Sigmoid colon (tissue), 7 donors: ENCODE measurements around the gene MAD2L1. TPM values are rescaled to one million over a fixed set of nuclear protein-coding genes. Genes with fewer than 3 reads are reported as not detected.
"Not testable (repeated sequence)": the region's sequence is repeated elsewhere in the genome, so short reads cannot be mapped to it uniquely, and the experiment has no call there.

Experiments used
- DNase-seq: peaks from one replicate; pipeline ENCODE4 v3.0.0-alpha.2; 2019
- H3K27ac ChIP-seq, 4 donors: fragments of 200-600 bp; sonication (generic); one replicate each; pipeline ENCODE4 v1.5.1; 2016 to 2019; ENCODE audit warnings: mild to moderate bottlenecking in 1 of 4
- H3K27me3 ChIP-seq, 3 donors: fragments of 200-600 bp; sonication (generic); one replicate each; pipeline ENCODE4 v1.5.1; 2019; ENCODE audit warnings: mild to moderate bottlenecking in 1 of 3
- H3K36me3 ChIP-seq, 4 donors: fragments of 200-600 bp; sonication (generic); one replicate each; pipeline ENCODE4 v1.5.1; 2016 to 2019
- H3K4me1 ChIP-seq, 4 donors: fragments of 200-600 bp; sonication (generic); one replicate each; pipeline ENCODE4 v1.5.1; 2017 to 2019
- H3K4me3 ChIP-seq, 4 donors: fragments of 200-600 bp; sonication (generic); one replicate each; pipeline ENCODE4 v1.5.1; 2017 to 2019; ENCODE audit warnings: mild to moderate bottlenecking in 2 of 4, moderate library complexity in 1 of 4
- H3K9me3 ChIP-seq, 4 donors: fragments of 200-600 bp in 3 of 4; sonication (generic) in 3 of 4; one replicate each; pipeline versions ENCODE4 v1.5.1 to v1.6.1; 2013 to 2019
- EP300 ChIP-seq, 4 donors: sonication (generic); formaldehyde crosslinking; IDR thresholded peaks; one replicate each; pipeline ENCODE4 v1.6.1; 2017; ENCODE audit warnings: antibody characterized with exemption in 4 of 4
- POLR2A ChIP-seq, 2 donors: fragments of 450-650 bp; IDR thresholded peaks; one replicate each; pipeline ENCODE4 v1.6.1; 2016; ENCODE audit warnings: antibody characterized with exemption in 2 of 2, mild to moderate bottlenecking in 2 of 2, moderate library complexity in 2 of 2
- POLR2AphosphoS5 ChIP-seq, 4 donors: sonication (generic); formaldehyde crosslinking; IDR thresholded peaks; one replicate each; pipeline ENCODE4 v1.6.1; 2017; ENCODE audit warnings: antibody characterized with exemption in 4 of 4
- WGBS, 2 donors: extraction: QIAGEN DNeasy Blood & Tissue Kit; methylation state at CpG; one replicate each; pipeline ENCODE4 v1.1.7; 2013; 5-methylcytosine and 5-hydroxymethylcytosine counted together
- intact Hi-C: fragments of 100-400 bp; cut with DNase I; formaldehyde crosslinking; loops from one replicate; pipeline ENCODE4 v1.15.1; 2023
- polyA plus RNA-seq, 3 donors: library from polyadenylated mRNA; stranded (reverse); fragments of 200-250 nt; gene quantifications; one replicate each; pipeline ENCODE4 v1.2.3, GENCODE V29; 2013
- total RNA-seq, 4 donors: library from RNA; depleted of rRNA; stranded (reverse); fragments of >200 nt; gene quantifications; one replicate each; pipeline ENCODE4 v1.1.0, GENCODE V29; 2016
- TF ChIP-seq, protein P1 (sequence below), 4 experiments: fragments of 450-650 bp in 3 of 4; fragments of 200-600 bp in 1 of 4; IDR thresholded peaks; one replicate each; pipeline ENCODE4 v1.5.1; 2016 to 2019; ENCODE audit warnings: antibody characterized with exemption in 4 of 4, mild to moderate bottlenecking in 3 of 4, moderate library complexity in 2 of 4
- donor health status: healthy with polysubstance abuse.
- donor health status: Bipolar disorder and iron deficiency.
- donor health status: healthy.

The MAD2L1 gene
- total and polyA plus RNA-seq, 7 donors = 0.95 to 28.7 (median 2.1) TPM

DNA sequence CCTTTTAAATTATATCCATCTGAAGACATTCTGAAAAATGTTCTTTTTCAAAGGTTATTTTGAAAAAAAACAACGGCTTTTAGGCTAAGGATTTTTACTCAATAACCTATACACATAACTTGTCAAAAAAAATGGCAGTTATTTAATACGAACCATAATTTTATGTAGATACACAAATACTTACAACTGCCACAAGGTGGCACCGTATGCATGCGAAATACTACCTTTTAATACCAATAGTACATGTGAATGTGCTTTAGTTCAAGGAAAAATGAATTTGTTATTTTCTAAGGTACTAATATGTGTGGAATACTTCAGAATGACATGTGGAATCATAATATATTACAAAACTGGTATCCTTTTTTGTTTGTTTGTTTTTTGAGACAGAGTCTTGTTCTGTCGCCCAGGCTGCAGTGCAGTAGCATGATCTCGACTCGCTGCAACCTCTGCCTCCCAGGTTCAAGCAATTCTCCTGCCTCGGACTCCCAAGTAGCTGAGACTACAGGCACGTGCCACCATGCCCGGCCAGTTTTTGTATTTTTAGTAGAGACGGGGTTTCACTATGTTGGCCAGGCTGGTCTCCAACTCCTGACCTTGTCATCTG is 4.6 kb upstream of the MAD2L1 start:
- Histone ChIP-seq H3K36me3 (no peaks in the 10 kb centered on the region), H3K9me3 (no peaks in the 10 kb centered on the region), H3K4me3 (no peak overlapping the region), H3K27me3 (no peaks in the 10 kb centered on the region), H3K27ac (no peak overlapping the region), H3K4me1 (peaks cover 0 to 25% (median 13%) of the 10 kb centered on the region in 4 donors)
- TF ChIP-seq, protein P1, sequence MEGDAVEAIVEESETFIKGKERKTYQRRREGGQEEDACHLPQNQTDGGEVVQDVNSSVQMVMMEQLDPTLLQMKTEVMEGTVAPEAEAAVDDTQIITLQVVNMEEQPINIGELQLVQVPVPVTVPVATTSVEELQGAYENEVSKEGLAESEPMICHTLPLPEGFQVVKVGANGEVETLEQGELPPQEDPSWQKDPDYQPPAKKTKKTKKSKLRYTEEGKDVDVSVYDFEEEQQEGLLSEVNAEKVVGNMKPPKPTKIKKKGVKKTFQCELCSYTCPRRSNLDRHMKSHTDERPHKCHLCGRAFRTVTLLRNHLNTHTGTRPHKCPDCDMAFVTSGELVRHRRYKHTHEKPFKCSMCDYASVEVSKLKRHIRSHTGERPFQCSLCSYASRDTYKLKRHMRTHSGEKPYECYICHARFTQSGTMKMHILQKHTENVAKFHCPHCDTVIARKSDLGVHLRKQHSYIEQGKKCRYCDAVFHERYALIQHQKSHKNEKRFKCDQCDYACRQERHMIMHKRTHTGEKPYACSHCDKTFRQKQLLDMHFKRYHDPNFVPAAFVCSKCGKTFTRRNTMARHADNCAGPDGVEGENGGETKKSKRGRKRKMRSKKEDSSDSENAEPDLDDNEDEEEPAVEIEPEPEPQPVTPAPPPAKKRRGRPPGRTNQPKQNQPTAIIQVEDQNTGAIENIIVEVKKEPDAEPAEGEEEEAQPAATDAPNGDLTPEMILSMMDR (IDR thresholded peaks at IDR 0.05) = peak in 3 of 4 experiments; percentile 22 to 70 (median 62)
- TF ChIP-seq POLR2AphosphoS5 (IDR thresholded peaks at IDR 0.05) (no peak), POLR2A (IDR thresholded peaks at IDR 0.05) (no peak), EP300 (IDR thresholded peaks at IDR 0.05) (no peak)
- no peak for DNase-seq
- WGBS, 2 donors = 50 to 61% methylated on average over 11 of the region's 11 CpGs
- intact Hi-C loops = loop anchor here (5.0 kb wide), 2 partner anchors 1021 to 1181 kb away; no protein-coding TSS in a partner anchor

DNA sequence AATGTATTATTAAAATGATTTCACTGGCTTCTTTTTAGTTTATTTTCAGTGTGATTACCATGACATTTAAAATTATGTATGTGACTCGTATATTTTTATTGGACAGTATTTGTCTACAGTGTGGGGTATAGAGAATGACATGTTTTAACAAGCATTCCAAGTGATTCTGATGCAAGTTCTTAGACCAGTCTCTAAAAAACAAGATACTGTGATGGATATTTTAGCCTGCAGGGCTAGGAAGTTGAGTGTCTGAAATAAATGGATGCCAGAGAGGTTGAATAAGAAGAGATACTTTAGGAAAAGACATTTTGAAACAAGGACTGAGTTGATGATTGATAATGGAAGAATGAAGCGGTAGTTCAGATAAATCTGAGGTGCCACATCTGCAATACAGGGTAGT is 3.5 kb upstream of the MAD2L1 start:
- intact Hi-C loops = loop anchor here (5.0 kb wide), 2 partner anchors 1022 to 1182 kb away; no protein-coding TSS in a partner anchor
- Histone ChIP-seq H3K27me3 (no peaks in the 10 kb centered on the region), H3K4me1 (peaks cover 0 to 32% (median 19%) of the 10 kb centered on the region in 4 donors), H3K9me3 (no peaks in the 10 kb centered on the region), H3K36me3 (no peaks in the 10 kb centered on the region), H3K27ac (no peak overlapping the region), H3K4me3 (no peak overlapping the region)
- no peak for DNase-seq
- WGBS, 2 donors = 68 to 78% methylated on average over 2 of the region's 2 CpGs
- TF ChIP-seq, protein P1 (IDR thresholded peaks at IDR 0.05) = no peak
- TF ChIP-seq POLR2AphosphoS5 (IDR thresholded peaks at IDR 0.05) (no peak), EP300 (IDR thresholded peaks at IDR 0.05) (no peak), POLR2A (IDR thresholded peaks at IDR 0.05) (no peak)

DNA sequence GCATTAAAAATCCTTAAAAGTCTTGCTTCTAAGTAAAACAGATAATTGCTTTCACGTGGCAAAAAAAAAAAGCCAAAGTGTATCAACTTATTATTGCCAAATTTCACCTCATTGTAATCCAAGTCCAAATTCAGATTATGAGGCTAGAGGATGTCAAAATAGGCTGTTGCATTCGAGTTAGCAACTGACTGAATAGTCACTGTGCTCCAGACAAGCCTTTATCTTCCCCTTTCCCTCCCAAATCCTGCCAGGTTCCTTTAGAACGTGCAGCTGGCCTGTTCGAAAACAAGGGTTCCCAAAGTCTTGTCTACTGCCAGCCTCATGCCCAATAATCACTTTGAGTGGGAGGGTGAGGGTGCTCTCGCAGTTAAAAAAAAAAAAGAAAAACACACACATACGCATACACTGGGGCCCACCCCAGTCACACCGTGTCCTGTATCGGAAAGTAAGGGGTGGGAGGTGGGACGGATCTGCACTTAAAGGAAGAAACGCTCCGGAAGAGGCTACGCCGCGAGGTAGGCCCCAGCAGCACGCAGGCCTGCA is 603 bp downstream of the MAD2L1 start:
- 0 to 2% methylated on average over 15 of the region's 15 CpGs for WGBS, 2 donors
- Histone ChIP-seq H3K4me3 (peak overlapping the region; percentile 51 to 70 (median 60)), H3K27me3 (no peaks in the 10 kb centered on the region), H3K4me1 (peaks cover 0 to 25% (median 19%) of the 10 kb centered on the region in 4 donors), H3K36me3 (no peaks in the 10 kb centered on the region), H3K27ac (peak overlapping the region; percentile 86 to 96 (median 95)), H3K9me3 (no peaks in the 10 kb centered on the region)
- TF ChIP-seq POLR2AphosphoS5 (IDR thresholded peaks at IDR 0.05) (no peak), POLR2A (IDR thresholded peaks at IDR 0.05) (no peak)
- no peak for DNase-seq
- intact Hi-C loops = no loop called here

GRCh38 chr4:120064887-120065286 is 1.8 kb downstream of the MAD2L1 start:
- TF ChIP-seq POLR2AphosphoS5 (IDR thresholded peaks at IDR 0.05) (no peak), EP300 (IDR thresholded peaks at IDR 0.05) (no peak), POLR2A (IDR thresholded peaks at IDR 0.05) (no peak)
- TF ChIP-seq, protein P1 (IDR thresholded peaks at IDR 0.05) = no peak
- DNase-seq = no peak
- 58 to 72% methylated on average over 5 of the region's 5 CpGs for WGBS, 2 donors
- no peaks in the 10 kb centered on the region for H3K36me3 ChIP-seq
- intact Hi-C loops = no loop called here
- no peak overlapping the region for H3K27ac ChIP-seq
- peaks cover 0 to 25% (median 19%) of the 10 kb centered on the region in 4 donors for H3K4me1 ChIP-seq
- no peaks in the 10 kb centered on the region for H3K27me3 ChIP-seq
- no peaks in the 10 kb centered on the region for H3K9me3 ChIP-seq
- H3K4me3 ChIP-seq = no peak overlapping the region

DNA sequence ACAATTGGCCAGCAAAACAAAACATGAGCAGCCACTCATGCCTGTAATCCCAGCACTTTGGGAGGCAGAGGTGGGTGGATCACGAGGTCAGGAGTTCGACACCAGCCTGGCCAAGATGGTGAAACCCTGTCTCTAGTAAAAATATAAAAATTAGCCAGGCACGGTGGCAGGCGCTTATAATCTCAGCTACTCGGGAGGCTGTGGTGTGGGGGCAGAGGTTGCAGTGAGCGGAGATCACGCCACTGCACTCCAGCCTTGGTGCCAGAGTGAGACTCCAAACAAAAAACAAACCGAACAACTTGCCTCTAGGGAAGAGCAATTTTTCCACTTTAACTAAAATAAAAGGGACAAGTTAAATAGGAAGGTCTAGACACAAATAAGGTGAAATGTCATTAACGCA is 2.9 kb downstream of the MAD2L1 start:
- H3K4me3 ChIP-seq, DNase-seq, H3K27me3 ChIP-seq, intact Hi-C loops, H3K9me3 ChIP-seq, H3K36me3 ChIP-seq, H3K27ac ChIP-seq: not testable (repeated sequence)
- peaks cover 0 to 22% (median 19%) of the 10 kb centered on the region in 4 donors for H3K4me1 ChIP-seq
- WGBS, 2 donors = 92 to 95% methylated on average over 9 of the region's 9 CpGs
